Mesenteric fat pad (tissue), 1 donor: ENCODE measurements around the gene ASCL3. TPM values are rescaled to one million over a fixed set of nuclear protein-coding genes. Genes with fewer than 3 reads are reported as not detected.

Source experiments
- DNase-seq: peaks from one replicate; pipeline ENCODE4 v3.0.0-alpha.2; 2020; ENCODE audit warnings: low spot score
- total RNA-seq: library from RNA; stranded (reverse); fragmentation: NEBNext Ultra II Directional; extraction: Animal tissue kit (Norgen Biotek cat#: 25700); gene quantifications from one replicate; pipeline ENCODE4 v1.2.1, GENCODE V29; 2021
- donor health status: DM: yes; HTN: yes; CAD: no.

Gene ASCL3
- total RNA-seq, 1 donor from 2014 or later = not detected

DNA sequence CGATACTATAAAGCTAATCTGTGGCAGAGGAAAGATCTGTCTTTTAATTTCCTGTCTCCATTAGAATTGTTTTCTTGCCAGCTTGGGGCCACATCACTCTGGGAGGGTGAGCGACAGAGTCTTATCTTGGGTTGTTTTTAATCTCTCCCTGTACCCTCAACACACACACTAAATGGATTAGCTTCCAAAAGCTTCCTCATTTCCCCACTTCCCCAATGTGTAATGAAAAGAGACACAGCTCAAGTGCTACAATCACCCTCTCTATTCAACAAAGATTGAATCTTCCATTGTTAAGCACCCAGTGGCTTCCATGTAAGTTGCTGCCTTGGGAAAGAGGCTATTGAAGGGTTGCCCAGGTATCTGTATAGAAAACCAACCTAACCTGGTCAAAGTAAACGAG, 6.1 kb upstream of the ASCL3 start:
- DNase-seq = no peak

- no peak for DNase-seq
Observed at GRCh38 chr11:8947230-8947943, 4.6 kb upstream of the ASCL3 start.

DNA sequence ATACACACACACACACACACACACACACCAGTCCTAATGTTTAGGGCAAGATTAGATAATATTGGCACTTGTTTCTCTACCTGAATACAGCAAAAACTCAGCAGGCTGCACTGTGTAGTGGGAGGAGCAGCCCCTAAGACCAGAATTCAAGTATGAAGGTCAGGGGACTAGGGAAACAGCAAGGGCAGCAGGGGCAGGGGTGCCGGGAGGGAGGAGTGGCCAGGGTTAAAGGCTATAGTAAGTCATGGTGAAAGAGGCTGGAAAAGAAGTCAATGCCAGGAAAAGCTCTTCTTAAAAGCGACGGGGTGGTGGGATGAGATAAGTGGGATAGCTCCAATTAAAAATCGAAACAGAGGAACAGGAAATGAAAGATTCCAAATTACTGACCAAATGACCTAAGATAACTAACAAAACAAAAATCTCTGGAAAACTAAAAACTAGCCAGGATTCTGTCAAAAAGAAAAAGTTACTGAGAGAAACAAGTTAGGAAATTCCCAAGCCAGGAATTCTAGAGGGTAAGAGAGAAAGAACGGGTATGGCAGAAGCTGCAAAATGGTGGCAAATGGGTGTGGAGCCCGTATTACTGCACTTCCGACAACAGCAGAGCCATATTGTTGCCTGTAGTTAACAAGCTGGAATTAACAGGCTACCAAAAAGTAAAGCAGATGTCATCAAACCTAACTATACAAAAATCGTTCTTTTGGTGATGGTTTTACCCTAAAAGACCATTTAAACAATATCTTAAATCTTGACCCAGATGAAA, 1.3 kb downstream of the ASCL3 start:
- DNase-seq = no peak

- DNase-seq = no peak
Observed at GRCh38 chr11:8937659-8938058, 5.2 kb downstream of the ASCL3 start.

- DNase-seq = peak; percentile 51
Observed at GRCh38 chr11:8937159-8937558, 5.7 kb downstream of the ASCL3 start.

DNA sequence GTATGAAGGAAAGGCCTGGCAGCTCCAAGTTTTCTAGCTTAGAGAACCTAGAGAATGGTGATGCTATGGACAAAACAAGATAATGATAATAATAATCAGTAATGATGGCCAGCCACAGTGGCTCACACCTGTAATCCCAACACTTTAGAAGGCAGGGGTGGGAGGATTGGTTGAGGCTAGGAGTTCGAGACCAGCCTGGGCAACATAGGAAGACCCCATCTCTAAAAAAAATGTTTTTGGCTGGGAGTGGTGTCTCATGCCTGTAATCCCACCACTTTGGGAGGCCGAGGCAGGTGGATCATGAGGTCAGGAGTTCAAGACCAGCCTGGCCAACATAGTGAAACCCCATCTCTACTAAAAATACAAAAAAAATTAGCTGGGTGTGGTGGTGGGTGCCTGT, 7.0 kb downstream of the ASCL3 start:
- peak; percentile 16 for DNase-seq

DNA sequence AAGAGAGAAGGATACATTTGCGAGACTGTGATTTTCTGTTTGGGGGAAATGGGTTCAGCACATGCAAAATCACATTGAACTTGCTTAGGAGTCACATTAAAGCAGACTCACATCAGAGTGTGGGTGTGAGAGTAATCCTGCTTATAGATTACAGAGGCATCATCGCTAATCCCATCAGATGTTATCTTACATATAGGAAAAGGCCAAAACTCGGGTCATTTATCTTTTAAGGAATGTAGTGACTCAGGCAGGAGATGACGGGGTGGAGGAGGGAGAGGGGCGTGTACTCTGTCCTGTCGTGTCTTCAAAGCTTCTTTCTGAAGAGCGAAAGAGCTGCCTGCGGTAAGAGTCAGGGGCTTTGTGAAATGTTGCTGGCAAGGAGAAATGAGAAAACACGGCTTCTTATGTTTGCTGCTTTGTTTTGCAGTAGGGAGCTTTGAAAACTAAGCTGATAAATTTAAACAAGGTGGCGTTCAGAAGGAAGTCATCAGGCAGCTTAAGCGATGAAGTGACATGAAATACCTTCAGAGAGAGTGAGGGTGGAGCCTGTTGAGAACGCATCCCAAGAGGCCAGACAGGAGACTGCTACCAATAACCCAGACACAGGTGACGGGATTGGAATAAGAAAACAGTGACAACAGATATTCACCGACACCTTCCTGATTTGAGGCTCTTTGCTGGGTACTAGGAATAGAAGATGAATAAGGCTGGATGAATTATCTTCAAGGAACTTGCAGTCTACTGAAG, 7.9 kb downstream of the ASCL3 start:
- DNase-seq = no peak

- DNase-seq = peak; percentile 67
Observed at GRCh38 chr11:8933931-8934330, 8.9 kb downstream of the ASCL3 start.

DNA sequence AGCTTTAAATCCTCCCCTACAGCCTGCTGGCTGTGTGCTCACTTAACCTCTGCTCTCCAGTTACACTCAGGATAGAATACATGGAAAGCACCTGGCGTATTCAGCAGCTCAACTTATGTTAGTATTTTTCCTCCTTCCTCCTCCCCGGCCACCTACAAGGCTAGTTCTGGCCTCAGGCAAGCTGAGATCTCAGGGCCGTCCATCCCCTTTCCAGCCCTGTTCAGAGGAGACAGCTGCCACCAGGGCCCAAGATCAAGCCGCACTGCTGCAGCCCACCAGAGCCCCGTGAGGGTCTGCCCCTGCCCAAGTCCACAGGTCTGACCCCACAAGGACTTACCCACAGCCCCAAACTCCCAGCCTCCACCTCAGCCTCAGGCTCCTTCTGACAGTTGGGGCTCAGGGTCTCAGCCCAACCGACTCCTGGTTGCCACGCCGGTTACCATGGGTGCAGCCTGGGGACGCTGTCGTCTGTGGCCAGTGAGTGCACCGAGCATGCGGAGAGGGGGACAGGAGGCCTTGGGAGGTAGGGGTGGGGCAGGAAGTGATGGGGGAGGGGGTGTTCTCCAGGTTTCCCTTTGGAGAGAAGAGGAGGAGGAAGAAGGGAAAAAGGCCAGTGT, 10.1 kb downstream of the ASCL3 start, which contains the start of gene C11orf16:
Gene C11orf16 (minus strand): TSS at position 384 of the 617 bp plus-strand sequence. CDS start 639 bp downstream, outside the sequence.
- DNase-seq = no peak

- no peak for DNase-seq
Observed at GRCh38 chr11:8930456-8931175, 12.2 kb downstream of the ASCL3 start.

GRCh38 chr11:8928981-8929615, 13.7 kb downstream of the ASCL3 start:
- DNase-seq = no peak

DNA sequence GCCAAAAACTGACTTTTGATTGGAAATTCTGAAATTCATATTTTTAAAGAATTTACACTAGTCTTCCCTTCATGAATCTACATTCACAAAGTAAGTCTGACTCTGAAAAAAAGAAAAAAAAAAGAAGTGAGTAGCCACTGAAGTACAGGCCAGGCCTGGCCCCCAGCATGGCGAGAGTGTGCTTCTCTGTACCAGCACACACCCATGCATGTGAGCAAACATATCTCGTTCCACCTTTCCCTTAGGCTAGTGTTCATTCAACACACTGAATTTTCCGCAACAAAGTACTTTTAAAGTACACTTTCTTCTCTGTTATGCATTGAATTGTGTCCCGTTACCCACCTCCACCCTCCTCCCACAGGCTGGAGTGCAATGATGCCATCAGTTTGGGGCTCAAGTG, 14.6 kb downstream of the ASCL3 start:
- DNase-seq = no peak

DNA sequence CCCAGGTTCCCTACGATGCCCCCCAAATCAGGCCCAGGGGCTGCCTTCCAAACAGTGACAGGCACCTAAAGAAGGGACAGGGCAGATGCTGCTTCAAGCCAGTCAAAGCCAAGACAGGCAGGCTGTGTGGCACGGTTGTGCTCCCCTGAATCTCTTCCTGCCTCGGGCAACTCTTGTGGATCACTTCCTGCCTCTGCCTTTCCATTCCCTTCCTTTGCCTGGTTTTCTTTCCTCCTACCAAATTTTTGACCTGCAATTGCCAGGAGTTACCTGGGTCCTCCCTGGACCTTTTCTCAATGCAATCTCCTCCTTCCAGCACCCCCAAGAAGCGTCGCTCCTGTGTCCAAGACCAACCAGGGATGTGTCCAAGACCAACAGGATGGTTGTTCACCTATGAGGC, 15.6 kb downstream of the ASCL3 start:
- no peak for DNase-seq

DNA sequence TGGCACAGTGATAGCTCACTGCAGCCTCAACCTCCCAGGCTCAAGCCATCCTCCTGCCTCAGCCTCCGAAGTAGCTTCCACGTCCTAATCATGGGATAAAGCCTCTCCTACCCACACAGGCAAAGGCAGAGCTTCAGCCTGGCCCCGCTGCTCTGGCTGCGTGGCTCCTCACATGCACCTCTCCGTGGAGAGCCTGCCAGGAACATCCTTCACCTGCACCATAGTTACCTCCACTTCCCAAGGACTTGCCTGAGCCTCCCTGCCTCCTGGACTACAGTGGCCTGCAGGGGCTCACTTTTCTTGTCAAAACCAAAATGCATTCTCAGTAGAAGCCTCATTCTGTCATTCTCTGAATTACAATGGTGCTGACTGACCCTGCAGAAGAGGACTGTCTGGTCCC, 16.6 kb downstream of the ASCL3 start:
- no peak for DNase-seq

DNA sequence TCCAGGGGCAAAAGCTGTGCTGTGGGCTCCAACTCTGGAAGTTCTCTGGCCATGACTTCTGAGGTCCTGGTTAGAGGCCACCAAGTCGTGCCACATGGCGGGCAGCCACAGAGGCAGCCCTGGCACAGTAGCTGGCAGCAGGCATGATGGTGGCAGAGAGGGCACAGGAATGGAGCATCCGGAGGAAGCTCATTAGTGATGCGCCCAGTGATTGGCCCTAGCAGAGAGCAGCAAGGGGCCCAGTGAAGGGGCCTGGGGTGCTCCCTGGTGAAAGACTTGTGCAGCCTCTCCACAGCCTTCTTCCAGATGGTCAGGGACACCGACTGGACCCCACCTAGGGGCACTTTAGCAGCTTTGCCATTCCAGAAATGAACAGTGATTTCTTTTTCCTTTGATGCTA, 17.1 kb downstream of the ASCL3 start:
- DNase-seq = no peak

GRCh38 chr11:8922691-8923090, 20.1 kb downstream of the ASCL3 start:
- DNase-seq = no peak

DNA sequence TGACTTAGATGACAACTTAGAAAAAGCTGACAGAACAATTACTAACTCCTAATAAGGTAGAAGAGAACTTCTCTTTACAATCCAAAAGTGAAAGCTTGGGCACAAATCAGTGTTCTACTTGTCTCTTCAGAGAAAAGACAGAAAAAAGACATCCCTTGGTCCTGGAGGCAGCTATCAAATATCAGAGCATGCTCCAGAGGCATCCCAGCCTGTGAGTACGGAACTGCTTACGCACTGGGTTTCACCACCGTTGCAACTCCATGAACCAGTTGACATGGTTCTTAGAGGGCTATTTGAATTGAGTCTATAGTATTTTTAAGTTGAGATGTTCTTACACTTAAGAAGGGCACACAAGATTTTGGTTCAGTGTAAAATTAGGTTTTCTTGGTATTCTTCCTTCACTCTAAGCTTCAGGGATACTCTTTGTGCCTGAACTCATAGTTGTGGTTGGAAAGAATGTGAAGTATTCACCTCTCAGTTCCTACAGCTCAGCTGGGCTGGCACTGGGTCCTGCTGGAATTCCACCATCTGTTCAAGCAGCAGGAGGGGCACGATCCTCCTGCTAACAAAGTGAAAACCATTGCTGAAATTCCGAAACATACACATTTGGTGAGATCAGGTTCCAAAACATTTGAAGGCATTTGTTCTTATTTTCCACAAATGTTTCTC, 25.5 kb downstream of the ASCL3 start:
- no peak for DNase-seq

DNA sequence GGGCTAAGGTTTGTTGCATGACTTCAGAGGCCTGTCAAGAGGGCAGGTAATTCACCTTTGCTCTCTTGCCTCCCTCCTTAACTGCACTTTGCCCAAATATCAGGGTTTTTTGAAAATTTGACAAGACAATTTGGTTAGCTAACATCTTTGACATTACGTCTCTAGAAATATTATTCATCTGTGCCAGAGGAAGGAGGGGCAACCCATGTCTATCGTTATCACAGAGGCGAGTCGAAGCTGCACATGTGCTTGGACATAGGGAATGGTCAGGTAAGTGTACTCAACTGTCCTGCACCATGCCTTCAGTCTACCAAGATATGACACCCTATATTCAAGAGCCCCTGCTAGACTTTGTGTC, 28.2 kb downstream of the ASCL3 start:
- no peak for DNase-seq

GRCh38 chr11:8913961-8914660, 28.7 kb downstream of the ASCL3 start:
- DNase-seq = no peak
